Stimulated activated naive B cell treated with anti-CD40 and anti-IgM and Interleukin-4, amounts not matched to agents 10 μg/mL and 1 μg/mL and 100 μg/mL, for 72 hours (primary cell): ENCODE data around the gene MYL12B.
A peak's percentile ranks its signal among the peaks of the same experiment; 100 is the strongest.
"Not testable (repeated sequence)": the region's sequence is repeated elsewhere in the genome, so short reads cannot be mapped to it uniquely, and the experiment has no call there.

Experiments used
- ATAC-seq, 2 donors: fragments of 150-1000 bp; cut with Tn5 transposase; replicated peaks; 2 replicates each; pipeline ENCODE4 v1.10.0; 2021; ENCODE audit warnings: moderate library complexity in 1 of 2
- DNase-seq: peaks from one replicate; pipeline ENCODE4 v3.0.0; 2021
- H3K27ac Mint-ChIP-seq: one replicate; pipeline ENCODE4 v1.8.0; 2022; ENCODE audit warnings: mild to moderate bottlenecking, mixed read lengths
- H3K27me3 Mint-ChIP-seq, 2 donors: one replicate each; pipeline ENCODE4 v1.8.0; 2022; ENCODE audit warnings: mixed read lengths in 2 of 2
- H3K36me3 Mint-ChIP-seq, 2 donors: one replicate each; pipeline ENCODE4 v1.8.0; 2022; ENCODE audit warnings: mixed read lengths in 2 of 2, mild to moderate bottlenecking in 1 of 2
- H3K4me1 Mint-ChIP-seq, 2 donors: one replicate each; pipeline ENCODE4 v1.8.0; 2022; ENCODE audit warnings: mixed read lengths in 2 of 2, mild to moderate bottlenecking in 1 of 2
- H3K4me3 Mint-ChIP-seq, 2 donors: one replicate each; pipeline ENCODE4 v1.8.0; 2022; ENCODE audit warnings: mild to moderate bottlenecking in 2 of 2, mixed read lengths in 2 of 2, moderate library complexity in 1 of 2
- H3K9me3 Mint-ChIP-seq, 2 donors: one replicate each; pipeline ENCODE4 v1.8.0; 2022; ENCODE audit warnings: mixed read lengths in 2 of 2, mild to moderate bottlenecking in 1 of 2

Gene MYL12B

GRCh38 chr18:3283908-3284307, 22.0 kb downstream of the MYL12B start:
- Mint-ChIP-seq H3K4me1 (peaks cover 18 to 26% of the 10 kb centered on the region in 2 donors), H3K36me3 (peaks cover 8 to 21% of the 10 kb centered on the region in 2 donors), H3K27ac (no peak overlapping the region), H3K9me3 (peaks cover 14% of the 10 kb centered on the region in 2 donors), H3K4me3 (no peak overlapping the region), H3K27me3 (no peaks in the 10 kb centered on the region)
- DNase-seq: no peak
- no peak for ATAC-seq

GRCh38 chr18:3284501-3284900, 22.6 kb downstream of the MYL12B start:
- Mint-ChIP-seq H3K4me3 (no peak overlapping the region), H3K27me3 (no peaks in the 10 kb centered on the region), H3K9me3 (peaks cover 14% of the 10 kb centered on the region in 2 donors), H3K36me3 (peaks cover 5 to 16% of the 10 kb centered on the region in 2 donors), H3K27ac (no peak overlapping the region), H3K4me1 (peaks cover 13 to 25% of the 10 kb centered on the region in 2 donors)
- no peak for DNase-seq
- no peak for ATAC-seq

DNA sequence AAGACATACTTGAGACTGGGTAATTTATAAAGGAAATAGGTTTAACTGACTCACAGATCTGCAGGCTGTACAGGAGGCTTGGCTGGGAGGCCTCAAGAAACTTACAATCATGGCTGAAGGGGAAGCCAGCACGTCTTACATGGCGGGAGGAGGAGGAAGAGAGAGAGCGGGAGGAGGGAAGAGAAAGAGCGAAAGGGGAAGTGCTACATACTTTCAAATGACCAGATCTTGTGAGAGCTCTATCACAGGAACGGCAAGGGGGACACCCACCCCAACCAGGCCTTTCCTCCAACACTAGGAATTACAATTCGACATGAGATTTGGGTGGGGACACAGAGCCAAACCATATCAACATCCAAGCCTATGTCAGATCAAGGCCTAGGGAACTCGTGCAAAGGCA, 24.2 kb downstream of the MYL12B start:
- no peak overlapping the region for H3K4me3 Mint-ChIP-seq

DNA sequence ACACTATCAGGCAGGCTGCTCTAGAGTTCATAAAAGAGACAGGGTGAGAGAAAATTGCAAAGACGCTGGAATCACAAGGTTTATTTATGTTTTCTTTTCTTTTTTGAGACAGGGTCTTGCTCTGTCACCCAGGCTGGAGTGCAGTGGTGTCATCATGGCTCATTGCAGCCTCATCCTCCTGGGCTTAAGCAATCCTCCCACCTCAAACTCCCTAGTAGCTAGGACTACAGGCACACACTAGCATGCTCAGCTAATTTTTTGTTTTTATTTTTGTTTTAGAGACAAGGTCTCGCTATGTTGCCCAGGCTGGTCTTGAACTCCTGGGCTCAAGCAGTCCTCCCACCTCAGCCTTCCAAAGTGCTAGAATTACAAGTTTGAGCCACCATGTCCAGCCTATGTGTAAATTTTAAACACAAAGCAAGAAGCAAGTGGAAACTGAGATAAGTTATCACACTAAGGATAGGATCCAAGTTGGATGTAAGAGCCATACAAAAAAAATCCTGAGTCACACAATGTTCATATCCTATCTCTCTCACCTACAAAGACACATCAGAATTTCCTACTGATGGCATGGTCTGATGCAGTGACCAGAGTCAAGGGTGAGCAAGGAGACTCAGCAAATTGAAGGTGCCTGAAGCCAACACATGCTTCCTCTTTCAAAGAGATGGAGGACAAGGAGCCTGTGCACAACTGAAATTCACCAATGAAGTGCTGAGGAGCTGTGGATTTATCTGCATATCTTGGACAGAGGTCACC, 31.4 kb downstream of the MYL12B start:
- Mint-ChIP-seq H3K4me1 (peaks cover 7 to 23% of the 10 kb centered on the region in 2 donors), H3K4me3 (no peak overlapping the region), H3K36me3 (peaks cover 12 to 23% of the 10 kb centered on the region in 2 donors), H3K27ac (no peak overlapping the region), H3K27me3 (no peaks in the 10 kb centered on the region), H3K9me3 (peaks cover 11 to 15% of the 10 kb centered on the region in 2 donors)
- DNase-seq (no peak), ATAC-seq (no peak)

More for the DNA sequence above, 24.2 kb downstream of the MYL12B start:
- ATAC-seq (no peak), DNase-seq (no peak)
- no peak overlapping the region for H3K27ac Mint-ChIP-seq
- peaks cover 11 to 17% of the 10 kb centered on the region in 2 donors for H3K36me3 Mint-ChIP-seq
- H3K4me1 Mint-ChIP-seq: peaks cover 5 to 14% of the 10 kb centered on the region in 2 donors
- H3K9me3 Mint-ChIP-seq: peaks cover 20 to 21% of the 10 kb centered on the region in 2 donors
- H3K27me3 Mint-ChIP-seq: no peaks in the 10 kb centered on the region

- no peak for DNase-seq
- peaks cover 11 to 15% of the 10 kb centered on the region in 2 donors for H3K9me3 Mint-ChIP-seq
- no peak overlapping the region for H3K4me3 Mint-ChIP-seq
- no peak for ATAC-seq
- no peak overlapping the region for H3K27ac Mint-ChIP-seq
- H3K4me1 Mint-ChIP-seq: peaks cover 7 to 17% of the 10 kb centered on the region in 2 donors
- peaks cover 12 to 23% of the 10 kb centered on the region in 2 donors for H3K36me3 Mint-ChIP-seq
- H3K27me3 Mint-ChIP-seq: no peaks in the 10 kb centered on the region
Measured at GRCh38 chr18:3294435-3295080, 32.6 kb downstream of the MYL12B start.

DNA sequence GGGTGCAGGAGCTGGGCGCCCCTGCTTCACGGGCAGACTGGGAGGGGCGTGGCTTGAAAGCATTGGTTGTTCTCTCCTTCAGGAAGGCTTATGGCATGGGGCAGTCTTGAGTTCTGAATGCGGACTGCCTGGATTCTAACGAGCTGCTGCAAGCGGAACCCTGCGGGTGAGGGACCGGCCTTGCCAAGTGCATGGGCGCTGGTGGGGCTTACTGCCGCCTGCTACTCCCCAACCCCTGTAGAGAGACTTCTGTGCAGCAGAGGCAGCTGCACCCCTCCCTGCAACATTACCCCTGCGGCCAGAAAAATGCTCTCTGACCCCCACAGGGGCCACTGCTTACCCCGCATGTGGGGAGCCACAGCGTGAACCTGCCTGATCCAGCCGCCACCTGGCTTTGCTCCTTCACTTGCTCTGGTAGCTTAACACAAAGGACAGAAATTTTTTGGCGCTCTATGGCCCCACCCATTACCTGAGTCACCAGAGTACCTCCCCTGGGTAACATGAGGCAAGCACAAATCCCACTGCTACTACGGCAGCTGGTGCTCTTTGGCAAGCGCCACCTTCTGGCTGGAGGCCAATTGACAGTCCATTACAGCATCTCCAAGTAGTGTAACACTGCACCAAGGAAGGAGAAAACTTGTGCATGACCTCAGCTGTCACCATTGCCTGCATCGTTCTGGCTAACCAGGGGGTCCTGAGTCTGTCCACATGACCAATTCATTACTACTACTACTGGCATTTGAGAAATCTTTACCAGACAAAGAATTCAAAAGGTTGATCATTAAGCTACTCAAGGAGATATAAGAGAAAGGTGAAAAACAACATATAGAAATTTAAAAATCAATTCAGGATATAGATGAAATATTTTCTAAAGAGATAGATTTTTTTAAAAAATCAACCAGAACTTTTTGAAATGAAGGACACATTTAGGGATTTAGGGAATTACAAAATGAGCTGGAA, 35.4 kb downstream of the MYL12B start:
- Mint-ChIP-seq H3K4me1 (peaks cover 7 to 17% of the 10 kb centered on the region in 2 donors), H3K27me3 (peaks cover 5 to 6% of the 10 kb centered on the region in 2 donors), H3K27ac (peak overlapping the region; percentile 89), H3K4me3 (peak overlapping the region; percentile 95 to 97), H3K9me3 (no peaks in the 10 kb centered on the region), H3K36me3 (peaks cover 1 to 7% of the 10 kb centered on the region in 2 donors)
- peak; percentile 90 for DNase-seq
- peak; percentile 98 for ATAC-seq

DNA sequence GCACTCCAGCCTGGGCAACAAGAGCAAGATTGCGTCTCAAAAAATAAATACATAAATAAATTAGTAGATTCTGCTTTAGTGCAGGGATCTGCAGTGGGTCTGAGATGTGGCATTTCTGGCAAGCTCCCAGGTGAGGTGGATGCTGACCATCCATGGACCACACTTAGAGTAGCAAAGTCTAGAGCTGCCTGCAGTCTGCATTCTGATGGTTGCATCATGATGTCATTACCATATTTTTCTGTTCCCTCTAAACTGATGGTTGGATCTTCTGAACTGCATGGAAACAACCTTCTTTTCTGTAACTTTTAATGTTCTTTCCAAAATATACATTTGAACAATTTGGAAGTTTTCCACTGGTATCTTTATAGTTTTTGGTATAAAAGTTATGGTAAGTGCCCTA, 42.9 kb downstream of the MYL12B start:
- Mint-ChIP-seq H3K4me1 (no peaks in the 10 kb centered on the region), H3K9me3 (no peaks in the 10 kb centered on the region), H3K36me3 (no peaks in the 10 kb centered on the region), H3K27ac (no peak overlapping the region), H3K27me3 (peaks cover 11% of the 10 kb centered on the region in 2 donors), H3K4me3 (no peak overlapping the region)
- ATAC-seq (no peak), DNase-seq (no peak)

- Mint-ChIP-seq H3K4me3 (no peak overlapping the region), H3K4me1 (no peaks in the 10 kb centered on the region), H3K27ac (no peak overlapping the region)
Measured at GRCh38 chr18:3305354-3305762, 43.4 kb downstream of the MYL12B start.

GRCh38 chr18:3305933-3306332, 44.0 kb downstream of the MYL12B start:
- H3K36me3 Mint-ChIP-seq: no peaks in the 10 kb centered on the region
- H3K9me3 Mint-ChIP-seq: no peaks in the 10 kb centered on the region
- H3K27me3 Mint-ChIP-seq: peaks cover 7 to 11% of the 10 kb centered on the region in 2 donors
- H3K27ac Mint-ChIP-seq: no peak overlapping the region
- no peak for DNase-seq
- ATAC-seq: no peak
- no peaks in the 10 kb centered on the region for H3K4me1 Mint-ChIP-seq
- no peak overlapping the region for H3K4me3 Mint-ChIP-seq

More at GRCh38 chr18:3305354-3305762, 43.4 kb downstream of the MYL12B start:
- Mint-ChIP-seq H3K36me3 (no peaks in the 10 kb centered on the region), H3K27me3 (peaks cover 7 to 11% of the 10 kb centered on the region in 2 donors), H3K9me3 (no peaks in the 10 kb centered on the region)
- DNase-seq: no peak
- peak; percentile 77 to 87 for ATAC-seq

DNA sequence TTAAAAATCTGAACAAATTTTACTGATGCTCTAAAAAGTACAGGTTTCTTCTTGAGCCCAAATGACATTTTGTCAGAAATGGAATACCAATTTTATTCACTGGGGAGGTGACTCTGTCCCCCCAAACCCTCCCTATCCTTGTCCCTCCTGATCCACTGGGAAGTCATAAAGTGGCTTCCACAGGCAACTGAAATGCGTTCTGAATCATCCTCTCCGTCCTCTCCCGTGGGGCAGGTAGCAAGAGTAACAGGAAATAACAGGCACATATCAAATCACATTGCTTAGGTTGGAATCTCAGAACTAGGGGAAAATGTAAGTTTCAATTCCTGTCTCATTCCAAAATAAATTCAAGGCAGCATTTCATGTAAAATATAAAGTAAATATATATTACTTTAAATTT, 44.5 kb downstream of the MYL12B start:
- H3K27me3 Mint-ChIP-seq: peaks cover 7 to 11% of the 10 kb centered on the region in 2 donors
- H3K4me3 Mint-ChIP-seq: no peak overlapping the region
- H3K4me1 Mint-ChIP-seq: no peaks in the 10 kb centered on the region
- DNase-seq (no peak), ATAC-seq (no peak)
- no peaks in the 10 kb centered on the region for H3K9me3 Mint-ChIP-seq
- H3K27ac Mint-ChIP-seq: no peak overlapping the region
- H3K36me3 Mint-ChIP-seq: no peaks in the 10 kb centered on the region

- Mint-ChIP-seq H3K4me1 (no peaks in the 10 kb centered on the region), H3K9me3 (no peaks in the 10 kb centered on the region)
Measured at GRCh38 chr18:3313685-3314084, 51.8 kb downstream of the MYL12B start.

DNA sequence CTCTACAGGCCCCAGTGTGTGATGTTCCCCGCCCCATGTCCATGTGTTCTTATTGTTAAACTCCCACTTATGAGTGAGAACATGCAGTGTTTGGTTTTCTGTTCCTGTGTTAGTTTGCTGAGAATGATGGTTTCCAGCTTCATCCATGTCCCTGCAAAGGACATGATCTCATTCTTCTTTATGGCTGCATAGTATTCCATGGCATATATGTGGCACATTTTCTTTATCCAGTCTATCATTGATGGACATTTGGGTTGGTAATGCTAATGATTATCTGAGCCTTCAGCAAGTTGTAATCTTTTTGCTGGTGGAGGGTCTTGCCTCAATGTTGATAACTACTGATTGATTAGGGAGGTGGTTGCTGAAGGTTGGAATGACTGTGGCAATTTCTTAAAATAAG, 53.4 kb downstream of the MYL12B start:
- not testable (repeated sequence) for H3K4me3 Mint-ChIP-seq, H3K9me3 Mint-ChIP-seq, DNase-seq, H3K27ac Mint-ChIP-seq, ATAC-seq, H3K36me3 Mint-ChIP-seq, H3K27me3 Mint-ChIP-seq, H3K4me1 Mint-ChIP-seq

More at GRCh38 chr18:3313685-3314084, 51.8 kb downstream of the MYL12B start:
- Mint-ChIP-seq H3K27me3 (peaks cover 0 to 7% of the 10 kb centered on the region in 2 donors), H3K4me3 (no peak overlapping the region), H3K36me3 (peaks cover 0 to 3% of the 10 kb centered on the region in 2 donors), H3K27ac (no peak overlapping the region)
- DNase-seq (no peak), ATAC-seq (no peak)

GRCh38 chr18:3319399-3319798, 57.5 kb downstream of the MYL12B start:
- H3K9me3 Mint-ChIP-seq: no peaks in the 10 kb centered on the region
- H3K36me3 Mint-ChIP-seq: peaks cover 0 to 3% of the 10 kb centered on the region in 2 donors
- ATAC-seq (peak in 1 of 2 donors; percentile 36), DNase-seq (no peak)
- H3K27ac Mint-ChIP-seq: peak overlapping the region; percentile 69
- H3K4me1 Mint-ChIP-seq: peaks cover 16 to 17% of the 10 kb centered on the region in 2 donors
- H3K4me3 Mint-ChIP-seq: no peak overlapping the region
- H3K27me3 Mint-ChIP-seq: peaks cover 0 to 7% of the 10 kb centered on the region in 2 donors
